HG02884 (cell line): ENCODE results near the gene MYO1C.
"Not testable (repeated sequence)": the region's sequence is repeated elsewhere in the genome, so short reads cannot be mapped to it uniquely, and the experiment has no call there.

Source experiments
- ATAC-seq: cut with Tn5 transposase; IDR thresholded peaks from one replicate; pipeline ENCODE4 v1.9.1; 2021; ENCODE audit warnings: mild to moderate bottlenecking, moderate library complexity; ENCODE audit not compliant: unreplicated experiment

The MYO1C gene

GRCh38 chr17:1467898-1468492 lies 24.5 kb downstream of the MYO1C start:
- ATAC-seq = no peak

- ATAC-seq = no peak
These were observed 25.2 kb downstream of the MYO1C start for GRCh38 chr17:1467258-1467657.

DNA sequence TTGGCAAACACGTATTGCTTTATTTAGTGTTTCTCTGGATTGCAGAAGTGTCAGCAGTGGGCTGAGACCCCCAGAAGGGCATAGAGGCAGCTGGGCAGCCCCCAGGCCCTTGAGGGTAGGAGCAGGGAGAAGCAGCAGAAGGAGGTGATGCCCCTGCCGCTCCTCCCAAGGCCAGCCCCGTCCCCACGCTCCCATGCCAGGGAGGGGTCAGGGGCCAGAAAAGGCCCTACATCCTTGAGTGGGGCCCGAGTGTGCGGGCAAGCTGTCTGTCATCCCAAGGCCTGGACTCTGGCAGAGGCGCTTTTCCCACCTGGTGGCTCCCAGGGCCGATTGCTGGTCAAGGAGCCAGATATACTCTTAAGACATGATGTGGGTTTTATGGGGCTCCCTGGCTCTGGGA lies 28.3 kb downstream of the MYO1C start:
- ATAC-seq = no peak

GRCh38 chr17:1462164-1463112 lies 30.0 kb downstream of the MYO1C start:
- no peak for ATAC-seq

- ATAC-seq = no peak
These were observed 31.1 kb downstream of the MYO1C start for GRCh38 chr17:1461198-1461944.

GRCh38 chr17:1460233-1460632 lies 32.3 kb downstream of the MYO1C start:
- no peak for ATAC-seq

DNA sequence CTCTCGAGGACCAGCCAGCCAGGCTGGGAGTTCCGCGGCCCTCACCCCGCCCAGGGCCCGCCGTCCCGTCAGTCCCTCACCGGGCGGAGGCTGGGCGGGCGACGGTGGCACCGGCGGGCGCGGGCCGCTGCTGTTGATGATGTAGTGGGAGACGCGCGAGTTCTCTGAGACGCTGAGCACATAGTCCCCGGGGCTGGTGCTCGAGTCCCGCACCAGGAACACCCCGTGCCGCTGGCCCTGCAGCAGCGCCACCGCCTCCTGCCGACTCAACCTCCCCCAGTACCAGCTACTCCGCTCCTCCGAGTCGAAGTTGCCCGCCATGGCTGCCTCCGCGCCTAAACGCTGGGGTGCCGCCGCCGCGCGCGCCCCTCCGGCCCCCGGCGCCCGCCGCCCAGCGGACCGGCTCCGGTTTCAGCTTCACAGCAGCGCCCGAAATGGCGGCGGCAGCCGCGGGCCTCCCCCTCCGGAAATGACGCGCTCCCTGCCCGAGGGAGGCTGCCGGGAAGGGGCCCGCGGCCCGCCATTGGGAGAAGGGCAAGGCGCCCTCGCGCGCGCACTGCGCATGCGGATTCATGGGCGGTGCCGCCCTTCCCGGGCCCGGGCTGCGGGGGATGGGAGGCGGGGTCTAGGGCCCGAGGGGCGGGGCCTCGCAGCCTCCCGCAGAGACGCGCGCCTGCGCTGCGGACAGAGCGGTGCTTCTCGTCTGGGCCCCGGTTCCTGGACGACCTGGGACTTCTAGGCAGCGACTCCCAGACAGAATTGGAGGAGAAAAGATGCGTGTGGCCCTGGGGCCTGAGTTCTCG lies 36.5 kb downstream of the MYO1C start, which contains the start of gene CRK:
Gene CRK (minus strand): TSS at position 436 of the 803 bp plus-strand sequence. CDS start 115 bp downstream, at position 321.
- peak; percentile 56 for ATAC-seq

DNA sequence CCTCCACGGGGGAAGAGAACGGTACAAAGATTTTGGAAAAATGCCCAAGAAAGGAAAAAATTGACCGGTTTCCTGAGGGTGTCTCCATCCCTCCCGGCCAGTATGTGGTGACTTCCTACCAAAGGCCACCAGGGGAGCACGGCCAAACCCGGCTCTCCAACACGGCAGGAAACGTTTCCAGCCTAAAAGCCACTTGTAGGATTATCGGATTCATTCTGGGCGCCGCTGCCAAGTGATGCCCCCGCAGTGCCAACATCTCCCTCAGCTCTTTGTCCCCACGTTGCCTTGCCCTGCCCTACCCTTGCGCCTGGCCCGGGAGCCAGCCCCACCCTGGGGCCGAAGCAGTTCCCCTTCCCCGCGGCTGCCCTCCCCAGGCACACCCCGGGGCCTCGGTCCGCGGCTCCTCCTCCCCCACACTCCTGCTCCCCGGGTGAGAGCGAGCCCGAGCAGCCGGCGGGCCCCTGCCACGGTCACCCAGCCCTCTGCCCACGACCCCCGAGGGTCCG lies 37.1 kb downstream of the MYO1C start:
- ATAC-seq = peak; percentile 28

- no peak for ATAC-seq
These were observed 37.9 kb downstream of the MYO1C start for GRCh38 chr17:1454541-1454940.

- not testable (repeated sequence) for ATAC-seq
These were observed 38.8 kb downstream of the MYO1C start for GRCh38 chr17:1453694-1454093.

- no peak for ATAC-seq
These were observed 39.6 kb downstream of the MYO1C start for GRCh38 chr17:1452836-1453235.

GRCh38 chr17:1450261-1450660 lies 42.2 kb downstream of the MYO1C start:
- ATAC-seq = not testable (repeated sequence)

- no peak for ATAC-seq
These were observed 43.0 kb downstream of the MYO1C start for GRCh38 chr17:1449412-1449967.

DNA sequence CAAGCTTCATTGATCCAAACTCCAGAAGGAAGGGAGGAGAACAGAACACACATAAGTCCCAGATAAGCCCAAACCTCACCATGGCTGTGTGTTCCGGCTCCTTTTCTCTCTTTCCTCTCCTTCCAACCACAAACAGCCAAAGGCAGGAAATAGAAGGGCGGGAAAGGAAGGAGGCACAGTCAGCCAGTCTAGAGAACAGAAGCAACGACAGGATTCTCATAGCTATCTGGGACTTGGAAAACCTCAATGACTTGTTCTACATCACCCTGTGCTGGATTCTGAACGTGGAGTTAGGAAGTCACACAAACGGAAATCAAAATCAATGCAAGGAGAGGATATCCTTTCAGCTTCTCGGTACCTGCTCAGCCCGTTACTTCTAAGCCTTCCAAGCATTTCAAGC lies 45.4 kb downstream of the MYO1C start:
- ATAC-seq = no peak

GRCh38 chr17:1446201-1446600 lies 46.3 kb downstream of the MYO1C start:
- no peak for ATAC-seq

DNA sequence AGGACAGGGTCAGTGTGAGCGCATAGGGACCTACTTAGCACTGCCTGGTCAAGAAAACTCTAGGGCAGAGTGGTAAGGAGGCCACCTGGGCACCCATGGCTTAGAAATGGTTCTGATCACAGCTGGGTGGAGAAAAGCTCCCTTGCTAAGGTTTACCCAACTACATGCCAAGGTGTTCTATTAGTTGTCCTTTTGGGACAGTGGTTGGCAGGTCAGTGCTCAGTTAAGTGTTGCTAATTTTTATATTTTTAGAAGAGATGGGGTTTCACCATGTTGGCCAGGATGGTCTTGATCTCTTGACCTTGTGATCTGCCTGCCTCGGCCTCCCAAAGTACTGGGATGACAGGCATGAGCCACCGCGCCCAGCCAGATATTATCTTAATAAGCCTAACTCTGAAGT lies 46.8 kb downstream of the MYO1C start:
- not testable (repeated sequence) for ATAC-seq

DNA sequence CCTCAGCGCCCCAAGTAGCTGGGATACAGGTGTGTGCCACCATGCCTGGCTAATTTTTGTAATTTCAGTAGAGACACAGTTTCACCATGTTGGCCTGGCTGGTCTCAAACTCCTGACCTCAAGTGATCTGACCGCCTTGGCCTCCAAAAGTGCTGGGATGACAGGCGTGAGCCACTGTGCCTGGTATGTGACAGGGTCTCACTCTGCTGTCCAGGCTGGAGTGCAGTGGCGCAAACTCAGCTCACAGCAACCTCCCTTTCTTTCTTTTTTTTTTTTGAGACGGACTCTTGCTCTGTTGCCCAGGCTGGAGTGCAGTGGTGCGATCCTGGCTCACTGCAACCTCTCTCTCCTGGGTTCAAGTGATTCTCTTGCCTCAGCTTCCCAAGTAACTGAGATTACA lies 49.8 kb downstream of the MYO1C start:
- not testable (repeated sequence) for ATAC-seq

- ATAC-seq = no peak
These were observed 50.3 kb downstream of the MYO1C start for GRCh38 chr17:1442187-1442586.

DNA sequence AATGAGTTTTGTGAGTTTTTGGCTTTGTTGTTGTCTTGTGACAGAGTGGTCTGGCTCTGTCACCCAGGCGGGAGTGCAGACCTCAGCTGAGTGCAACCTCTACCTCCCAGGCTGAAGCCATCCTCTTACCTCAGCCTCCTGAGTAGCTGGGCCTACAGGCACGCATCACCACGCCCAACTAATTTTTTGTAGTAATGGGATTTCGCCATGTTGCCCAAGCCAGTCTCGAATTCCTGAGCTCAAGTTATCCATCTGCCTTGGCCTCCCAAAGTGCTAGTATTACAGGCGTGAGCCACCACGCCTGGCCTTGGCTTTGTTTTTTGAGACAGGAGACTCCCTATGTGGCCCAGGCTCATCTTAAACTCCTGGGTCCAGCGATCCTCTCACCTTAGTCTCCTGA lies 51.6 kb downstream of the MYO1C start:
- no peak for ATAC-seq

GRCh38 chr17:1438593-1439083 lies 53.8 kb downstream of the MYO1C start:
- no peak for ATAC-seq
